SKM-1 treated with dmso at 0.1 percent for 144 hours (cell line): Measurements from ENCODE around the gene TNNT2.
A peak's percentile ranks its signal among the peaks of the same experiment; 100 is the strongest.

Experiments used
- DNase-seq: peaks from one replicate; lab custom pipeline; 2025; ENCODE audit not compliant: unreplicated experiment; lab: John Stamatoyannopoulos, UW

The TNNT2 gene

GRCh38 chr1:201377611-201378092 is at the start of gene TNNT2:
Gene TNNT2 (minus strand): TSS chr1:201377680. CDS start chr1:201373254, 4,426 bp downstream.
- no peak for DNase-seq

GRCh38 chr1:201426479-201427310 is 49.2 kb upstream of the TNNT2 start:
- no peak for DNase-seq

GRCh38 chr1:201424146-201424545 is 46.7 kb upstream of the TNNT2 start:
- no peak for DNase-seq

GRCh38 chr1:201423655-201424054 is 46.2 kb upstream of the TNNT2 start:
- DNase-seq, result no peak

GRCh38 chr1:201422436-201423030 is 45.1 kb upstream of the TNNT2 start:
- no peak for DNase-seq

- no peak for DNase-seq
Observed at GRCh38 chr1:201422026-201422425, 44.5 kb upstream of the TNNT2 start.

GRCh38 chr1:201421041-201421440 is 43.6 kb upstream of the TNNT2 start:
- DNase-seq, result no peak

GRCh38 chr1:201420608-201421002 is 43.1 kb upstream of the TNNT2 start:
- no peak for DNase-seq

- DNase-seq, result no peak
Observed at GRCh38 chr1:201419746-201420607, 42.5 kb upstream of the TNNT2 start.

GRCh38 chr1:201419256-201419655 is 41.8 kb upstream of the TNNT2 start:
- DNase-seq, result no peak

- no peak for DNase-seq
Observed at GRCh38 chr1:201418461-201418860, 41.0 kb upstream of the TNNT2 start.

GRCh38 chr1:201414051-201414738 is 36.7 kb upstream of the TNNT2 start:
- DNase-seq, result no peak

- no peak for DNase-seq
Observed at GRCh38 chr1:201411292-201411691, 33.8 kb upstream of the TNNT2 start.

GRCh38 chr1:201409440-201409839 is 32.0 kb upstream of the TNNT2 start:
- DNase-seq, result no peak

GRCh38 chr1:201408834-201409200 is 31.3 kb upstream of the TNNT2 start:
- no peak for DNase-seq

- DNase-seq, result peak; percentile 82
Observed at GRCh38 chr1:201408176-201408833, 30.8 kb upstream of the TNNT2 start.

- DNase-seq, result no peak
Observed at GRCh38 chr1:201406831-201407406, 29.4 kb upstream of the TNNT2 start.

GRCh38 chr1:201405484-201405831 is 28.0 kb upstream of the TNNT2 start:
- no peak for DNase-seq

GRCh38 chr1:201404722-201405483 is 27.4 kb upstream of the TNNT2 start:
- no peak for DNase-seq
